AG04450 (cell line): ENCODE measurements around the gene ITIH2. TPM values are rescaled to one million over a fixed set of nuclear protein-coding genes. Genes with fewer than 3 reads are reported as not detected.

Experiments used
- CTCF ChIA-PET: fragments of 300-600, 350-600 bp; formaldehyde crosslinking; extraction: SDS; loops from one replicate; lab custom pipeline; 2022; ENCODE audit warnings: antibody characterized with exemption, inconsistent platforms; lab: Charles Lee
- POLR2A ChIA-PET: fragments of 350-600 bp; formaldehyde crosslinking; extraction: SDS; loops from one replicate; lab custom pipeline; 2021; ENCODE audit warnings: antibody characterized with exemption, inconsistent platforms; lab: Yijun Ruan, JAX
- DNase-seq: peaks from one replicate; pipeline ENCODE4 v3.0.0-alpha.2; 2011; ENCODE audit warnings: low read depth, low spot score
- H3K27ac ChIP-seq: one replicate; pipeline ENCODE4 v1.5.1; 2012; ENCODE audit warnings: low read depth, low read length, control low read depth
- H3K27me3 ChIP-seq: one replicate; pipeline ENCODE4 v1.6.0; 2012; ENCODE audit warnings: low read length; ENCODE audit not compliant: control insufficient read depth, insufficient read depth
- H3K4me3 ChIP-seq: 2 replicates; pipeline ENCODE4 v1.5.1; 2011; ENCODE audit warnings: mild to moderate bottlenecking, low read depth, low read length, control low read depth
- H3K9me3 ChIP-seq: 2 replicates; pipeline ENCODE4 v1.5.1; 2012; ENCODE audit warnings: low read length; ENCODE audit not compliant: control insufficient read depth, insufficient read depth
- polyA plus RNA-seq: library from polyadenylated mRNA; depleted of rRNA; stranded (reverse); fragments of >200 nt; gene quantifications from 2 replicates; pipeline ENCODE4 v1.2.3, GENCODE V29; 2011
- TF ChIP-seq, protein P1 (sequence below): IDR thresholded peaks from 2 replicates; pipeline ENCODE4 v1.5.1; 2011; ENCODE audit warnings: low read depth, low read length, control low read depth, inconsistent platforms

Gene ITIH2
- polyA plus RNA-seq, 1 experiment, result not detected

DNA sequence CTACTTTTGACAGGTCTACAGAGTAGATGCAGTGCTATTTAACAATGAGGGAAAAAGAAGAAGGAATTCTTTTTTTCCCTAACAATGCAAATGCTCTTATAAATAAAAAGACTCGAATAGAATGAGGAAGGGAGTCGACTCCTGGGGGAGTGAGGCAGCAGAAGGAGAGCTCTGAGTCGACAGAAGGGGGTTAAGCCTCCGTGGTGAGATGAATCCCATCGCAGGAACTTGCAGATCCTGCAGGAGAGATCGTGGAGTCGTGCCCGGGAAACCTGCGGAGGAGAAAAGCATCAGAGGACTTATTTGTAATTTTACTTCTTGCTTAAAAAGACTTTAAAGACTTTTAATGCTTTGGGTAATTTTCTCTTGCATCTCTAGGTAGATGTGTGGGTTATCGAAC is 17.4 kb downstream of the ITIH2 start:
- DNase-seq, result no peak
- POLR2A ChIA-PET, result no interaction called here
- TF ChIP-seq, protein P1, sequence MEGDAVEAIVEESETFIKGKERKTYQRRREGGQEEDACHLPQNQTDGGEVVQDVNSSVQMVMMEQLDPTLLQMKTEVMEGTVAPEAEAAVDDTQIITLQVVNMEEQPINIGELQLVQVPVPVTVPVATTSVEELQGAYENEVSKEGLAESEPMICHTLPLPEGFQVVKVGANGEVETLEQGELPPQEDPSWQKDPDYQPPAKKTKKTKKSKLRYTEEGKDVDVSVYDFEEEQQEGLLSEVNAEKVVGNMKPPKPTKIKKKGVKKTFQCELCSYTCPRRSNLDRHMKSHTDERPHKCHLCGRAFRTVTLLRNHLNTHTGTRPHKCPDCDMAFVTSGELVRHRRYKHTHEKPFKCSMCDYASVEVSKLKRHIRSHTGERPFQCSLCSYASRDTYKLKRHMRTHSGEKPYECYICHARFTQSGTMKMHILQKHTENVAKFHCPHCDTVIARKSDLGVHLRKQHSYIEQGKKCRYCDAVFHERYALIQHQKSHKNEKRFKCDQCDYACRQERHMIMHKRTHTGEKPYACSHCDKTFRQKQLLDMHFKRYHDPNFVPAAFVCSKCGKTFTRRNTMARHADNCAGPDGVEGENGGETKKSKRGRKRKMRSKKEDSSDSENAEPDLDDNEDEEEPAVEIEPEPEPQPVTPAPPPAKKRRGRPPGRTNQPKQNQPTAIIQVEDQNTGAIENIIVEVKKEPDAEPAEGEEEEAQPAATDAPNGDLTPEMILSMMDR, result no peak

DNA sequence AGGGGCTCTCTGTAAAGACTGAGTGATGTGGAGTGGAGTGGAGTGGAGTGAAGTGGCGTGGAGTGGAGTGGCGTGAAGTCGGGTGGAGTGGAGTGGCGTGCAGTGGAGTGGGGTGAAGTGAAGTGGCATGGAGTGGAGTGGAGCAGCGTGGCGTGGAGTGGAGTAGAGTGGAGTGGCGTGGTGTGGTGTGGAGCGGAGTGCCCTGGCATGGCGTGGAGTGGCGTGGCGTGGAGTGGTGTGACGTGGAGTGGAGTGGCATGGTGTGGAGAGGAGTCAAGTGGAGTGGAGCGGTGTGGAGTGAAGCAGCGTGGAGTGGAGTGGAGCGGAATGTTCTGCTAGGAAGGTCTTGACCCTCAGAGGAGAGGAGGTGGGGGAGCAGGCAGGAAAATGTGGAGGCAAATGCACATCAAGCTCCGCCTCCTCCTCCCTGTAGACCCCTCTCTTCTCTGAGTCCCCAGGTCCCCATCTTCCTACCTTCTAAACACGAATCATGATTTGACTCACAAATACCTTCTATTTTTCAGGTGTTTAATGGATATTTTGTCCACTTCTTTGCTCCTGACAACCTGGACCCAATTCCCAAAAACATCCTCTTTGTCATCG is 19.9 kb downstream of the ITIH2 start:
- no peak overlapping the region for H3K4me3 ChIP-seq
- H3K27ac ChIP-seq, result no peak overlapping the region
- POLR2A ChIA-PET, result no interaction called here
- DNase-seq, result no peak
- TF ChIP-seq, protein P1, result no peak
- peaks cover 3% of the 10 kb centered on the region for H3K27me3 ChIP-seq
- CTCF ChIA-PET, result no interaction called here
- H3K9me3 ChIP-seq, result no peaks in the 10 kb centered on the region; the same call in 1 of the 2 replicates

More for the DNA sequence above, 17.4 kb downstream of the ITIH2 start:
- H3K9me3 ChIP-seq, result no peaks in the 10 kb centered on the region; the same call in 1 of the 2 replicates
- no peaks in the 10 kb centered on the region for H3K27me3 ChIP-seq
- CTCF ChIA-PET, result no interaction called here
- no peak overlapping the region for H3K27ac ChIP-seq
- H3K4me3 ChIP-seq, result no peak overlapping the region

DNA sequence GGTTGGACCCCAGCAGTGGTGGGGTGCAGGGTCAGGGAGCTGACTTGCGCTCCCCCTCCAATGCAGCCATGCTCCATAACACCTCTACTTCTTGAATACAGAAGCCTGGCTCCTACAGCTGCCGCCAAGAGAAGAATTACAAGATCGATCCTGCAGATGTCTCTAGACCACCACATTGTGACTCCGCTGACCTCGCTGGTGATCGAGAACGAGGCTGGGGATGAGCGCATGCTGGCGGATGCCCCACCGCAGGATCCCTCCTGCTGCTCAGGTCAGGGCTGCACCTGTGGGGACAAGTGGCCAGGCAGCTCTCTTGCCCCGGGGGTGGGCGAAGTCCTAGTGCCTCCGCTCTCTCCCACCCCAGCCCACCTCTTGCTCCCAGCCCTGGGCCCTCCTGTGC is 31.7 kb downstream of the ITIH2 start:
- Histone ChIP-seq H3K27me3 (no peaks in the 10 kb centered on the region), H3K27ac (no peak overlapping the region), H3K9me3 (no peaks in the 10 kb centered on the region; the same call in 1 of the 2 replicates), H3K4me3 (no peak overlapping the region)
- DNase-seq, result no peak
- TF ChIP-seq, protein P1, result no peak
- ChIA-PET CTCF (interaction anchor here (1.0 to 1.3 kb wide), 2 partner anchors 48 to 209 kb away, joined by 3 to 4 read pairs; no protein-coding TSS in a partner anchor), POLR2A (interaction anchor here (0.6 kb wide), 1 partner anchor 1519 kb away, joined by 3 read pairs; no protein-coding TSS in a partner anchor)

DNA sequence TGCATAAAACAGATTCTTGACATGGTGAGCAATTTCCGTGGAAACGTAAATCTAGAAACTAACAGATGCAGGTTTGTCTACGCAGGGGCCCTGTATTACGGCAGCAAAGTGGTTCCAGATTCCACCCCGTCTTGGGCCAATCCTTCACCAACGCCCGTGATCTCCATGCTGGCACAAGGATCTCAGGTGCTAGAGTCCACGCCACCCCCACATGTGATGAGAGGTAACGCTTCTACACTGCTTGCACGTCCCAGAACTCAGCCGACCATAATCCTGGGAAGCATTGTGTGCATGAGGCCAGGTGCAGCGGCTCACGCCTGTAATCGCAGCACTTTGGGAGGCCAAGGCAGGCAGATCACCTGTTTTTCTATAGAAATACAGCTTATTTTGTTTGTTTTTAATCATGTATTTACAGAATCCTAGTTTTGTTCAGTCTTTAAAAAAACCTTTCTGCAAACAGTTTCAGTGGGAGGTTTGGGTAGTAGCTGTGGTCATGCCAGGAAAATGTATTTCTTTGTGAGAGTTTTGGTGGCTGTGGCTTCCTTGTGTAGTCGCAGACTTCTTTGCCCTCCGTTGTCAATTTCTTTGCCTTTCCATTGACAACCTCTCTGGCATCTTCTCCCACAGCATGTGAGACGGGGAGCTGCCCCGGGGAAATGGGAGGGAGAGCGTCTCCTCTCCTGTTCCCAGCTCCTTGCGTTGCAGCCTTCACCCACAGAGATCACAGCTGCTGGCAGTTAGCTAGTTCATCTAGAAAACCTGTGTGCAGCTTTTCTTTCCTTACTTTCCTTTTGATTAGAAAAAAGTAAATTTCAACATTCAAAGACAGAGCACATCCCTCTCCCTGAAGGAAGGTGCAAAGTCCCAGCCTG is 35.7 kb downstream of the ITIH2 start:
- CTCF ChIA-PET, result interaction anchor here (1.4 to 1.5 kb wide), 2 partner anchors 52 to 213 kb away, joined by 3 to 4 read pairs; no protein-coding TSS in a partner anchor
- no peak for DNase-seq
- TF ChIP-seq, protein P1, result no peak
- H3K9me3 ChIP-seq, result no peaks in the 10 kb centered on the region; the same call in 1 of the 2 replicates
- POLR2A ChIA-PET, result no interaction called here
- no peak overlapping the region for H3K27ac ChIP-seq
- no peak overlapping the region for H3K4me3 ChIP-seq
- H3K27me3 ChIP-seq, result no peaks in the 10 kb centered on the region
